HEK293 (cell line): ENCODE measurements around the gene RAB3B.

Source experiments
- CTCF ChIA-PET: fragments of 350-600 bp; formaldehyde crosslinking; extraction: SDS; loops from one replicate; lab custom pipeline; 2021; ENCODE audit warnings: antibody characterized with exemption; lab: Yijun Ruan, JAX
- POLR2A ChIA-PET: fragments of 300-600 bp; formaldehyde crosslinking; extraction: SDS; loops from one replicate; lab custom pipeline; 2020; ENCODE audit warnings: antibody characterized with exemption, inconsistent platforms; lab: Yijun Ruan, JAX
- H3K27ac ChIP-seq: fragments of 200-500 bp; sonication (Bioruptor generic); 2 replicates; pipeline ENCODE4 v1.5.1; 2014; ENCODE audit warnings: low read depth, low read length, control low read depth, inconsistent platforms; ENCODE audit errors: extremely low read depth
- H3K36me3 ChIP-seq, 2 experiments: fragments of 200-500 bp in 1 of 2; sonication (Bioruptor generic) in 1 of 2; 1 replicate in 1 of 2; 2 replicates in 1 of 2; pipeline ENCODE4 v1.5.1; 2014 to 2017; ENCODE audit warnings: inconsistent platforms in 2 of 2, low read length in 2 of 2; ENCODE audit not compliant: control insufficient read depth in 2 of 2, insufficient read depth in 1 of 2
- H3K4me1 ChIP-seq: fragments of 200-500 bp; sonication (Bioruptor generic); 2 replicates; pipeline ENCODE4 v1.5.1; 2014; ENCODE audit warnings: mild to moderate bottlenecking, low read length, inconsistent platforms; ENCODE audit not compliant: control insufficient read depth, insufficient read depth
- H3K4me3 ChIP-seq: 2 replicates; pipeline ENCODE4 v1.5.1; 2011; ENCODE audit warnings: low read depth, mild to moderate bottlenecking, control low read depth, low read length, moderate library complexity
- H3K9me3 ChIP-seq: fragments of 200-500 bp; sonication (Bioruptor generic); 2 replicates; pipeline ENCODE4 v1.5.1; 2014; ENCODE audit warnings: low read depth, low read length, inconsistent platforms; ENCODE audit not compliant: control insufficient read depth, insufficient read depth
- HOXD13 ChIP-seq: sonication (generic); formaldehyde crosslinking; IDR thresholded peaks from 2 replicates; pipeline ENCODE4 v1.8.0; 2022; ENCODE audit warnings: missing genetic modification reagents, borderline replicate concordance
- ZFP3 ChIP-seq: fragments of 450-650 bp; formaldehyde crosslinking; IDR thresholded peaks from 2 replicates; pipeline ENCODE4 v1.5.1; 2016; ENCODE audit warnings: low read depth, missing biosample characterization, missing genetic modification characterization
- ZNF121 ChIP-seq: fragments of 450-650 bp; formaldehyde crosslinking; IDR thresholded peaks from 2 replicates; pipeline ENCODE4 v1.5.1; 2016; ENCODE audit warnings: missing biosample characterization, missing genetic modification characterization
- ZNF133 ChIP-seq: fragments of 450-650 bp; formaldehyde crosslinking; IDR thresholded peaks from 2 replicates; pipeline ENCODE4 v1.5.1; 2016; ENCODE audit warnings: missing biosample characterization, missing genetic modification characterization
- ZNF148 ChIP-seq: fragments of 450-650 bp; formaldehyde crosslinking; IDR thresholded peaks from 2 replicates; pipeline ENCODE4 v1.5.0; 2017; ENCODE audit warnings: missing biosample characterization, missing genetic modification characterization, borderline replicate concordance
- ZNF18 ChIP-seq: fragments of 450-650 bp; formaldehyde crosslinking; IDR thresholded peaks from 2 replicates; pipeline ENCODE4 v1.5.1; 2016; ENCODE audit warnings: missing biosample characterization, missing genetic modification characterization
- ZNF184 ChIP-seq: fragments of 450-650 bp; IDR thresholded peaks from 2 replicates; pipeline ENCODE4 v1.5.1; 2018; ENCODE audit warnings: missing biosample characterization, mild to moderate bottlenecking, missing genetic modification characterization
- ZNF280D ChIP-seq: fragments of 450-650 bp; formaldehyde crosslinking; IDR thresholded peaks from 2 replicates; pipeline ENCODE4 v1.5.1; 2016; ENCODE audit warnings: missing biosample characterization, missing genetic modification characterization
- ZNF362 ChIP-seq: fragments of 450-650 bp; formaldehyde crosslinking; IDR thresholded peaks from 2 replicates; pipeline ENCODE4 v1.5.1; 2016; ENCODE audit warnings: missing biosample characterization, missing genetic modification characterization
- ZNF416 ChIP-seq: fragments of 450-650 bp; formaldehyde crosslinking; IDR thresholded peaks from 2 replicates; pipeline ENCODE4 v1.5.1; 2016; ENCODE audit warnings: missing biosample characterization, missing genetic modification characterization
- ZNF580 ChIP-seq: fragments of 450-650 bp; formaldehyde crosslinking; IDR thresholded peaks from 2 replicates; pipeline ENCODE4 v1.5.1; 2016; ENCODE audit warnings: missing biosample characterization, missing genetic modification characterization
- ZNF585B ChIP-seq: fragments of 450-650 bp; formaldehyde crosslinking; IDR thresholded peaks from 2 replicates; pipeline ENCODE4 v1.5.1; 2016; ENCODE audit warnings: missing biosample characterization, missing genetic modification characterization
- ZNF596 ChIP-seq: fragments of 450-650 bp; IDR thresholded peaks from 2 replicates; pipeline ENCODE4 v1.5.0; 2018; ENCODE audit warnings: missing biosample characterization, mild to moderate bottlenecking, missing genetic modification characterization, moderate library complexity
- ZNF660 ChIP-seq: fragments of 450-650 bp; IDR thresholded peaks from 2 replicates; pipeline ENCODE4 v1.5.1; 2018; ENCODE audit warnings: missing biosample characterization, mild to moderate bottlenecking, missing genetic modification characterization
- ZNF664 ChIP-seq: fragments of 450-650 bp; formaldehyde crosslinking; IDR thresholded peaks from 2 replicates; pipeline ENCODE4 v1.5.1; 2016; ENCODE audit warnings: missing biosample characterization, missing genetic modification characterization
- ZNF76 ChIP-seq: fragments of 450-650 bp; formaldehyde crosslinking; IDR thresholded peaks from 2 replicates; pipeline ENCODE4; 2016; ENCODE audit warnings: low read depth, missing biosample characterization, missing genetic modification characterization, borderline replicate concordance

RAB3B gene

GRCh38 chr1:51919684-51920083 is 70.8 kb downstream of the RAB3B start:
- ChIA-PET CTCF (no interaction called here), POLR2A (interaction anchor here (1.3 kb wide), 1 partner anchor 13 kb away, joined by 3 read pairs; no protein-coding TSS in a partner anchor)
- Histone ChIP-seq H3K27ac (no peak overlapping the region), H3K9me3 (no peaks in the 10 kb centered on the region), H3K4me1 (no peaks in the 10 kb centered on the region), H3K36me3 (peaks cover 0 to 4% of the 10 kb centered on the region in 2 experiments; a peak in 1 of 3 replicates)
- TF ChIP-seq ZNF133 (tag by site-specific recombination) = no peak
- TF ChIP-seq ZNF580 (tag by site-specific recombination) = no peak
- TF ChIP-seq ZNF585B (tag by site-specific recombination) = no peak
- TF ChIP-seq ZNF76 (tag by site-specific recombination) = no peak
- no peak for TF ChIP-seq ZNF18 (tag by site-specific recombination)
- TF ChIP-seq ZFP3 (tag by site-specific recombination) = no peak
- TF ChIP-seq ZNF664 (tag by site-specific recombination) = no peak
- no peak for TF ChIP-seq ZNF280D (tag by site-specific recombination)
- no peak for TF ChIP-seq ZNF121
- TF ChIP-seq ZNF362 (tag by site-specific recombination) = no peak
- no peak for TF ChIP-seq HOXD13 (CRISPR knock-in tag)
- no peak for TF ChIP-seq ZNF660 (tag by site-specific recombination)
- TF ChIP-seq ZNF416 (tag by site-specific recombination) = no peak
- no peak for TF ChIP-seq ZNF596
- TF ChIP-seq ZNF148 (tag by site-specific recombination) = no peak
- TF ChIP-seq ZNF184 (tag by site-specific recombination) = no peak
- TF ChIP-seq, all 188 proteins: peak for 0
- no peak overlapping the region for H3K4me3 ChIP-seq
